GM21515 (cell line): ENCODE data around the gene DOC2A.
"Not testable (repeated sequence)": the region's sequence is repeated elsewhere in the genome, so short reads cannot be mapped to it uniquely, and the experiment has no call there.

Experiments used
- ATAC-seq: cut with Tn5 transposase; IDR thresholded peaks from one replicate; pipeline ENCODE4 v1.9.1; 2021; ENCODE audit not compliant: unreplicated experiment

The DOC2A gene

GRCh38 chr16:30027588-30028437 is 17.0 kb upstream of the DOC2A start:
- ATAC-seq: no peak

- no peak for ATAC-seq
These were observed 15.6 kb upstream of the DOC2A start for GRCh38 chr16:30026449-30026848.

GRCh38 chr16:30025574-30025973 is 14.7 kb upstream of the DOC2A start:
- no peak for ATAC-seq

- no peak for ATAC-seq
These were observed 14.3 kb upstream of the DOC2A start for GRCh38 chr16:30025156-30025555.

- no peak for ATAC-seq
These were observed 13.6 kb upstream of the DOC2A start for GRCh38 chr16:30024451-30024850.

GRCh38 chr16:30023586-30023985 is 12.8 kb upstream of the DOC2A start:
- ATAC-seq: no peak

- no peak for ATAC-seq
These were observed 12.1 kb upstream of the DOC2A start, which contains the start of gene C16orf92 for GRCh38 chr16:30022887-30023286. TSS of gene C16orf92 (plus strand) at chr16:30023198. CDS start at chr16:30023341, 143 bp downstream.

- ATAC-seq: no peak
These were observed 7.9 kb upstream of the DOC2A start for GRCh38 chr16:30018731-30019158.

GRCh38 chr16:30017937-30018336 is 7.1 kb upstream of the DOC2A start:
- not testable (repeated sequence) for ATAC-seq

- no peak for ATAC-seq
These were observed 6.4 kb upstream of the DOC2A start for GRCh38 chr16:30017277-30017656.

- no peak for ATAC-seq
These were observed 5.9 kb upstream of the DOC2A start for GRCh38 chr16:30016555-30017276.

GRCh38 chr16:30015450-30015849 is 4.6 kb upstream of the DOC2A start:
- not testable (repeated sequence) for ATAC-seq

GRCh38 chr16:30012598-30012997 is 1.8 kb upstream of the DOC2A start:
- ATAC-seq: not testable (repeated sequence)

GRCh38 chr16:30011714-30012504 is 1.1 kb upstream of the DOC2A start:
- no peak for ATAC-seq

- ATAC-seq: no peak
These were observed 610 bp downstream of the DOC2A start for GRCh38 chr16:30009990-30010843.

- no peak for ATAC-seq
These were observed 1.6 kb downstream of the DOC2A start for GRCh38 chr16:30009085-30009862.

- ATAC-seq: no peak
These were observed 3.4 kb downstream of the DOC2A start for GRCh38 chr16:30007378-30007895.

GRCh38 chr16:30006659-30007377 is 4.0 kb downstream of the DOC2A start:
- ATAC-seq: no peak

- ATAC-seq: no peak
These were observed 4.7 kb downstream of the DOC2A start for GRCh38 chr16:30006095-30006473.
